GM23338 (cell line): ENCODE results near the gene CALHM5. TPM values are rescaled to one million over a fixed set of nuclear protein-coding genes. Genes with fewer than 3 reads are reported as not detected.

Source experiments
- ATAC-seq: fragments of 200-7000 bp; cut with Tn5 transposase; 3 replicates; pipeline ENCODE4 v1.9.1; 2020
- DNase-seq: peaks from one replicate; pipeline ENCODE4 v3.0.0-alpha.2; 2015; ENCODE audit warnings: low spot score
- H2AFZ ChIP-seq: fragments of 200-600 bp; sonication (generic); 2 replicates; pipeline ENCODE4 v1.8.0; 2016; ENCODE audit warnings: antibody characterized with exemption, mild to moderate bottlenecking, moderate library complexity
- H3F3A ChIP-seq: fragments of 200-600 bp; sonication (generic); replicated peaks from 2 replicates; pipeline ENCODE4 v1.8.0; 2017; ENCODE audit warnings: antibody characterized with exemption, mixed run types, low read depth
- H3K27ac ChIP-seq: fragments of 200-600 bp; sonication (generic); 2 replicates; pipeline ENCODE4 v1.6.1; 2016; ENCODE audit warnings: low read depth
- H3K27me3 ChIP-seq: fragments of 200-600 bp; sonication (generic); 2 replicates; pipeline ENCODE4 v1.8.0; 2016; ENCODE audit warnings: mild to moderate bottlenecking, mixed run types, moderate library complexity; ENCODE audit not compliant: insufficient read depth
- H3K36me3 ChIP-seq: fragments of 200-600 bp; sonication (generic); 2 replicates; pipeline ENCODE4 v1.8.0; 2016; ENCODE audit warnings: mild to moderate bottlenecking; ENCODE audit not compliant: insufficient read depth
- H3K4me1 ChIP-seq: fragments of 200-600 bp; sonication (generic); 2 replicates; pipeline ENCODE4 v1.8.0; 2016; ENCODE audit warnings: mild to moderate bottlenecking, moderate library complexity; ENCODE audit not compliant: insufficient read depth
- H3K4me2 ChIP-seq: fragments of 200-600 bp; sonication (generic); 2 replicates; pipeline ENCODE4 v1.7.1; 2017; ENCODE audit warnings: mixed run types
- H3K4me3 ChIP-seq: fragments of 200-600 bp; sonication (generic); 2 replicates; pipeline ENCODE4 v1.6.1; 2016; ENCODE audit warnings: mixed run types
- H3K79me2 ChIP-seq: fragments of 200-600 bp; sonication (generic); replicated peaks from 2 replicates; pipeline ENCODE4 v1.8.0; 2017; ENCODE audit warnings: mild to moderate bottlenecking; ENCODE audit not compliant: insufficient read depth
- H3K9me2 ChIP-seq: fragments of 200-600 bp; sonication (generic); 2 replicates; pipeline ENCODE4 v1.8.0; 2017; ENCODE audit not compliant: insufficient read depth
- H4K20me1 ChIP-seq: fragments of 200-600 bp; sonication (generic); replicated peaks from 2 replicates; pipeline ENCODE4 v1.8.0; 2017; ENCODE audit warnings: mild to moderate bottlenecking; ENCODE audit not compliant: insufficient read depth
- H3K27ac Mint-ChIP-seq: 2 replicates; pipeline ENCODE4 v1.8.0; 2020; ENCODE audit warnings: inconsistent platforms, mild to moderate bottlenecking, moderate library complexity, mixed read lengths
- H3K27me3 Mint-ChIP-seq: 3 replicates; pipeline ENCODE4 v1.8.0; 2022; ENCODE audit warnings: low read depth, mild to moderate bottlenecking, moderate library complexity, mixed read lengths, inconsistent platforms; ENCODE audit not compliant: insufficient read depth, poor library complexity
- H3K36me3 Mint-ChIP-seq: 3 replicates; pipeline ENCODE4 v1.8.0; 2021; ENCODE audit warnings: low read depth, mild to moderate bottlenecking, inconsistent platforms, moderate library complexity, mixed read lengths
- H3K4me1 Mint-ChIP-seq: 3 replicates; pipeline ENCODE4 v1.8.0; 2020; ENCODE audit warnings: mild to moderate bottlenecking, inconsistent platforms, mixed read lengths
- H3K4me3 Mint-ChIP-seq: 3 replicates; pipeline ENCODE4 v1.8.0; 2021; ENCODE audit warnings: moderate library complexity, mild to moderate bottlenecking, inconsistent platforms, mixed read lengths
- H3K9me3 Mint-ChIP-seq: 3 replicates; pipeline ENCODE4 v1.8.0; 2020; ENCODE audit warnings: moderate library complexity, mild to moderate bottlenecking, inconsistent platforms, mixed read lengths
- CREB1 ChIP-seq: fragments of 250-450 bp; sonication (Bioruptor Pico); IDR thresholded peaks from 2 replicates; pipeline ENCODE4 v1.5.0; 2020; ENCODE audit warnings: low read depth, mild to moderate bottlenecking, moderate library complexity
- ETS1 ChIP-seq: IDR thresholded peaks from 2 replicates; pipeline ENCODE4 v1.6.1; 2016; ENCODE audit warnings: antibody characterized with exemption
- EZH2 ChIP-seq: fragments of 200-600 bp; sonication (generic); IDR thresholded peaks from one replicate; pipeline ENCODE4 v1.8.0; 2017; ENCODE audit warnings: antibody characterized with exemption, mild to moderate bottlenecking, low read depth; ENCODE audit not compliant: unreplicated experiment
- EZH2phosphoT487 ChIP-seq: fragments of 200-600 bp; sonication (generic); IDR thresholded peaks from one replicate; pipeline ENCODE4 v1.8.1; 2018; ENCODE audit warnings: antibody characterized with exemption; ENCODE audit not compliant: unreplicated experiment
- JUNB ChIP-seq: IDR thresholded peaks from one replicate; pipeline ENCODE4 v1.6.1; 2016; ENCODE audit warnings: antibody characterized with exemption; ENCODE audit not compliant: unreplicated experiment
- NANOG ChIP-seq: IDR thresholded peaks from 2 replicates; pipeline ENCODE4 v1.6.1; 2016; ENCODE audit warnings: antibody characterized with exemption, borderline replicate concordance
- POLR2AphosphoS5 ChIP-seq: IDR thresholded peaks from 2 replicates; pipeline ENCODE4 v1.6.1; 2016; ENCODE audit warnings: antibody characterized with exemption, low read depth
- STAT1 ChIP-seq: IDR thresholded peaks from one replicate; pipeline ENCODE4 v1.6.1; 2016; ENCODE audit warnings: antibody characterized with exemption; ENCODE audit not compliant: unreplicated experiment
- ZNF114 ChIP-seq: fragments of 250-450 bp; sonication (Bioruptor Pico); IDR thresholded peaks from 2 replicates; pipeline ENCODE4 v1.5.0; 2020; ENCODE audit warnings: mild to moderate bottlenecking, moderate library complexity
- ZNF331 ChIP-seq: fragments of 250-450 bp; sonication (Bioruptor Pico); IDR thresholded peaks from 2 replicates; pipeline ENCODE4 v1.5.0; 2020; ENCODE audit warnings: low read depth, mild to moderate bottlenecking, moderate library complexity
- polyA plus RNA-seq: library from polyadenylated mRNA; unstranded; fragments of >200 nt; fragmentation: Nextera tagmentation; extraction: Ambion mirVana; gene quantifications from 2 replicates; pipeline ENCODE4 v1.2.1, GENCODE V29; 2016
- total RNA-seq: library from RNA; depleted of rRNA; stranded (reverse); fragments of >200 nt; shearing (Covaris generic); gene quantifications from 2 replicates; pipeline ENCODE4 v1.2.3, GENCODE V29; 2014
- TF ChIP-seq, protein P1 (sequence below), 2 experiments: fragments of 200-600 bp in 1 of 2; sonication (generic) in 1 of 2; conservative IDR thresholded peaks; 2 replicates each; pipeline versions ENCODE4 v1.5.1 to v1.6.1; 2016 to 2017; ENCODE audit warnings: antibody characterized with exemption in 2 of 2, low read depth in 2 of 2, mild to moderate bottlenecking in 2 of 2, moderate library complexity in 1 of 2

CALHM5 gene
- total and polyA plus RNA-seq, 2 experiments from 2014 or later, result 0.02 to 0.10 TPM

DNA sequence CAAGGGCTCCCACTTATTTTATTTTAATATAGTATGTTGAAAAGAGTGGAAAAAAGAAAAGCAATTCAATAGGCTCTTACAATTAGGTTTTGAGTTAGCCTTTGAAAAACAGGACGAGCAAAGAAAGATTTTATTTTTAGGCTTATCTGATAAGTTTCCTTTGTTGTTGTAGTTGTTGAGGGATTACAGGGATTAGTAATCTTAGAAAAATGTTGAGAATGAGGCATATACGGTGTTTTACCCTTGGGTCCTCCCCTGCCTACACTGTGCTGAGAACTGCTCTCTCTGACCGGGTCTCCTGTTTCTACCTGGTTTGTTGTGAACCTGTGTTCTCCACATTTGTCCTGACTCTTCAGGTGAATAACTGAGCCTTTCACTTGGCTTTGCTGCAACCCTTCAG, 17.3 kb downstream of the CALHM5 start:
- ATAC-seq, result peak; percentile 40
- no peaks in the 10 kb centered on the region for H3K36me3 ChIP-seq

GRCh38 chr6:116529466-116530290, 18.2 kb downstream of the CALHM5 start:
- H3K4me1 Mint-ChIP-seq, result peaks cover 46% of the 10 kb centered on the region
- TF ChIP-seq EZH2, result no peak
- no peak for TF ChIP-seq CREB1 (CRISPR knock-in tag)
- TF ChIP-seq ETS1, result no peak
- TF ChIP-seq, protein P1, sequence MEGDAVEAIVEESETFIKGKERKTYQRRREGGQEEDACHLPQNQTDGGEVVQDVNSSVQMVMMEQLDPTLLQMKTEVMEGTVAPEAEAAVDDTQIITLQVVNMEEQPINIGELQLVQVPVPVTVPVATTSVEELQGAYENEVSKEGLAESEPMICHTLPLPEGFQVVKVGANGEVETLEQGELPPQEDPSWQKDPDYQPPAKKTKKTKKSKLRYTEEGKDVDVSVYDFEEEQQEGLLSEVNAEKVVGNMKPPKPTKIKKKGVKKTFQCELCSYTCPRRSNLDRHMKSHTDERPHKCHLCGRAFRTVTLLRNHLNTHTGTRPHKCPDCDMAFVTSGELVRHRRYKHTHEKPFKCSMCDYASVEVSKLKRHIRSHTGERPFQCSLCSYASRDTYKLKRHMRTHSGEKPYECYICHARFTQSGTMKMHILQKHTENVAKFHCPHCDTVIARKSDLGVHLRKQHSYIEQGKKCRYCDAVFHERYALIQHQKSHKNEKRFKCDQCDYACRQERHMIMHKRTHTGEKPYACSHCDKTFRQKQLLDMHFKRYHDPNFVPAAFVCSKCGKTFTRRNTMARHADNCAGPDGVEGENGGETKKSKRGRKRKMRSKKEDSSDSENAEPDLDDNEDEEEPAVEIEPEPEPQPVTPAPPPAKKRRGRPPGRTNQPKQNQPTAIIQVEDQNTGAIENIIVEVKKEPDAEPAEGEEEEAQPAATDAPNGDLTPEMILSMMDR (conservative IDR thresholded peaks at IDR 0.05; ENCODE audit: low read depth in 2 of 2), result no peak
- no peak for TF ChIP-seq JUNB
- no peak for TF ChIP-seq POLR2AphosphoS5
- TF ChIP-seq EZH2phosphoT487, result no peak
- no peak for TF ChIP-seq STAT1
- TF ChIP-seq NANOG, result no peak
- no peak for TF ChIP-seq ZNF331 (CRISPR knock-in tag)
- TF ChIP-seq ZNF114 (CRISPR knock-in tag), result no peak
- peaks cover 5% of the 10 kb centered on the region for H3K27me3 Mint-ChIP-seq
- no peaks in the 10 kb centered on the region for H4K20me1 ChIP-seq
- no peaks in the 10 kb centered on the region for H3K79me2 ChIP-seq
- H3K4me1 ChIP-seq, result peaks cover 46% of the 10 kb centered on the region
- H3K27me3 ChIP-seq, result no peaks in the 10 kb centered on the region
- ATAC-seq (no peak), DNase-seq (no peak)
- H2AFZ ChIP-seq, result peak overlapping the region; percentile 35; the same call in 1 of the 2 replicates
- H3K9me2 ChIP-seq, result no peaks in the 10 kb centered on the region
- H3K4me3 Mint-ChIP-seq, result no peak overlapping the region
- peak overlapping the region; percentile 59 for H3K4me2 ChIP-seq
- no peaks in the 10 kb centered on the region for H3K36me3 Mint-ChIP-seq
- H3K4me3 ChIP-seq, result no peak overlapping the region
- no peaks in the 10 kb centered on the region for H3K9me3 Mint-ChIP-seq
- H3F3A ChIP-seq, result no peaks in the 10 kb centered on the region
- H3K36me3 ChIP-seq, result no peaks in the 10 kb centered on the region
- no peak overlapping the region for H3K27ac ChIP-seq
- no peak overlapping the region; the same call in 1 of the 2 replicates for H3K27ac Mint-ChIP-seq

More for the DNA sequence above, 17.3 kb downstream of the CALHM5 start:
- Histone ChIP-seq H3K27ac (no peak overlapping the region), H3K79me2 (no peaks in the 10 kb centered on the region), H3K4me1 (peaks cover 48% of the 10 kb centered on the region), H3K27me3 (no peaks in the 10 kb centered on the region), H4K20me1 (no peaks in the 10 kb centered on the region), H3K4me3 (no peak overlapping the region), H3K9me2 (no peaks in the 10 kb centered on the region), H3F3A (no peaks in the 10 kb centered on the region), H2AFZ (peak overlapping the region; percentile 35; the same call in 1 of the 2 replicates), H3K4me2 (no peak overlapping the region)
- TF ChIP-seq, protein P1 (conservative IDR thresholded peaks at IDR 0.05; ENCODE audit: low read depth in 2 of 2), result no peak
- TF ChIP-seq CREB1 (CRISPR knock-in tag), result no peak
- TF ChIP-seq ETS1, result no peak
- no peak for TF ChIP-seq ZNF331 (CRISPR knock-in tag)
- no peak for TF ChIP-seq EZH2phosphoT487
- TF ChIP-seq EZH2, result no peak
- H3K27me3 Mint-ChIP-seq, result peaks cover 2% of the 10 kb centered on the region
- no peaks in the 10 kb centered on the region for H3K9me3 Mint-ChIP-seq
- peak overlapping the region; percentile 5 for H3K27ac Mint-ChIP-seq
- no peak for DNase-seq
- H3K36me3 Mint-ChIP-seq, result no peaks in the 10 kb centered on the region
- H3K4me1 Mint-ChIP-seq, result peaks cover 50% of the 10 kb centered on the region
- no peak overlapping the region for H3K4me3 Mint-ChIP-seq
